ENCODE results near the gene KCNMA1. TPM values are rescaled to one million over a fixed set of nuclear protein-coding genes. Genes with fewer than 3 reads are reported as not detected.

Gene KCNMA1
- total RNA-seq, 2 donors from 2014 or later, result 0.48 to 0.56 TPM

DNA sequence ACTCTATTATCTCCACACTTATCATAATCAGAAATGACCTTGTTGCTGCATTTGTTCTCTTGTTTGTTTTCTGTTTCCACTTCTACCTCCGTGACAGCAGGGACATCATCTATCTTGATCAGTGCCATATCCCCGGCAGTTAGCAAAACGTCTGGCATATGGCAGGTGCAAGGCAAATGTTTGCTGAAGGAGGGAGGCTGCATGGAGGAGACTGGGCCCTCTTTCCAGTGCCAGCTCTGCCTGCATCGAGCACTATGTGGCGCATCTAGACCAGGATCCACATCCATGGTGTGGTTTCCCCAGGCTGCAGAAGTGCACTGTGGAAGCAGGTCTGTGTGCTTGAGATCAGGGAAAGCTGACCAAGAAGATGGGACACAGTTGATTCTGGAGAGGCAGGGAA, 181.2 kb downstream of the KCNMA1 start:
- Mint-ChIP-seq H3K4me3 (no peak overlapping the region), H3K9me3 (no peaks in the 10 kb centered on the region), H3K27ac (no peak overlapping the region), H3K27me3 (peaks cover 22% of the 10 kb centered on the region), H3K36me3 (ENCODE audit: low read depth) (no peaks in the 10 kb centered on the region), H3K4me1 (no peaks in the 10 kb centered on the region)
- ATAC-seq (replicated peaks), result no peak

GRCh38 chr10:77455561-77455960, 182.0 kb downstream of the KCNMA1 start:
- Mint-ChIP-seq H3K9me3 (no peaks in the 10 kb centered on the region), H3K27me3 (peaks cover 27% of the 10 kb centered on the region), H3K4me3 (no peak overlapping the region), H3K27ac (no peak overlapping the region), H3K36me3 (ENCODE audit: low read depth) (no peaks in the 10 kb centered on the region), H3K4me1 (no peaks in the 10 kb centered on the region)
- ATAC-seq (replicated peaks), result no peak

DNA sequence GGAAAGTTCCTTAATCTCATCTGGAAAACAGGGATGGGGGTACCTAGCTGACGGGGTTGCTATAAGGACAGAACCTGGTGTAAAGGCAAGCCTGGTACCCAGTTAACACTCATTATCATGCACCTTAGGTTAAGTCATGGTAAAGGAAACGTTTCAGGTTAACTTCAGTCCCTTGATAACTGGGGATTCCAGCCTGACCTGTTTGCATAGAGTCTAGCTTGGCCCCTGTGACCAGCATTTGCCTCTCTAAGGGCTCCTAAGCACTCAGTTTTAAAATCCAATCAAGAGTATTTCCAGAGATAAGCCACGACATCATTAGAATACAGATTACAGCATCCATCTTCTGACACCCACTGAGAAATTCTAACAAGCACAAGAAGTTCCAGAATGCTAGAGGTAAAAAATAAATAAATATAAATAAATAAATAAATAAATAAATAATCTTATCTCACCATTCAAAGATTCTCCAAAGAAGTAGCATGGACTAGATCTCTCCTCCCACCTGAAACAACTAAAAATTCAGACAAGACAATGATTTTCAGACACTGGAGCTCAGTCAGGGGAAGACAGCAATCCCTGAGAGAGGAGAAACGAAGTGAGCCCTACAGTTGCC, 184.6 kb downstream of the KCNMA1 start:
- Mint-ChIP-seq H3K27me3 (peaks cover 17% of the 10 kb centered on the region), H3K9me3 (no peaks in the 10 kb centered on the region), H3K4me3 (no peak overlapping the region), H3K4me1 (no peaks in the 10 kb centered on the region), H3K36me3 (ENCODE audit: low read depth) (no peaks in the 10 kb centered on the region), H3K27ac (no peak overlapping the region)
- ATAC-seq (replicated peaks), result no peak

DNA sequence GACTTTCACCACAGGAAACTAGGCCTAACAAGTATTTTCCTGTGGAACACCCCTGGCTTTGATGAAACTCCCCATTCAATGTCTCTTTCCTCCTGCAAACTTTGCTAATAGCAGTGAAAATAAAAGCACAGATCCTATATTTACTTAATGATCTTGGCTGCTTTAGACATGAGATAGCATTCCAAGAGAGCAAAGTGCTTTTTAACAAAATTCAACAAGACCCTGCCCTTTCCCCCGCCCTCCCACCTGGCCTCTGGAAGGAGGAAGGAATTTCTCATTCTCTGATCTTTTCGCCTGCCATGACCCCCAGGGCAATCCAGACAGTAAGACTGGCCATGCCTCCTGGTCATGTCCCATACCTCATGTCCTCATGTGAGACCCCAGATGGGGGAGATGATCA, 185.7 kb downstream of the KCNMA1 start:
- Mint-ChIP-seq H3K36me3 (ENCODE audit: low read depth) (no peaks in the 10 kb centered on the region), H3K9me3 (no peaks in the 10 kb centered on the region), H3K4me3 (no peak overlapping the region), H3K4me1 (no peaks in the 10 kb centered on the region), H3K27me3 (peaks cover 13% of the 10 kb centered on the region), H3K27ac (no peak overlapping the region)
- ATAC-seq (replicated peaks), result no peak

GRCh38 chr10:77448226-77448625, 189.4 kb downstream of the KCNMA1 start:
- no peak for ATAC-seq (replicated peaks)
- H3K27ac Mint-ChIP-seq, result no peak overlapping the region
- peaks cover 8% of the 10 kb centered on the region for H3K27me3 Mint-ChIP-seq
- no peaks in the 10 kb centered on the region for H3K36me3 Mint-ChIP-seq (ENCODE audit: low read depth)
- H3K4me1 Mint-ChIP-seq, result no peaks in the 10 kb centered on the region
- no peaks in the 10 kb centered on the region for H3K9me3 Mint-ChIP-seq
- H3K4me3 Mint-ChIP-seq, result no peak overlapping the region

DNA sequence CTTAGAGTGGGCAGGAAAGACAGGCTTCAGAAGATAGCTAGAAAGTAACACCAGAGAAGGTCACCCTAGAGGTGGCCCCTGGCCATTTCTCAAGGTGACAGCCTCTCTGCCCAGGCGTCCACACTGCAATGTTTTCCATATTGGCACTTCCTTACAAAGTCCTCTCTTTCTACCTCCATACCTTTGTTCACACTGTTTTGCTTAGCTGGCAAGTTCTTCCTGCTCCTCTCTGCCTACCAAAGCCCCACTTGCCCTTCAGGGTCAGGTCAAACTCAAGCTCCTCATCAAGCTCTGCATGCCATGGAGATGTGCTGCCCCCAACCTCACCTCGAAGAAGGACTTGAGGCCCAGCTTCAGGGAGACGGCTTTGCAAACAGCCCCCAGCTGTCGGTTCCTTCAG, 190.9 kb downstream of the KCNMA1 start:
- no peak for ATAC-seq (replicated peaks)
- Mint-ChIP-seq H3K27ac (no peak overlapping the region), H3K36me3 (ENCODE audit: low read depth) (no peaks in the 10 kb centered on the region), H3K27me3 (peaks cover 8% of the 10 kb centered on the region), H3K4me1 (no peaks in the 10 kb centered on the region), H3K4me3 (no peak overlapping the region), H3K9me3 (no peaks in the 10 kb centered on the region)

GRCh38 chr10:77445547-77445946, 192.1 kb downstream of the KCNMA1 start:
- peaks cover 3% of the 10 kb centered on the region for H3K27me3 Mint-ChIP-seq
- H3K4me1 Mint-ChIP-seq, result no peaks in the 10 kb centered on the region
- no peak overlapping the region for H3K4me3 Mint-ChIP-seq
- H3K27ac Mint-ChIP-seq, result no peak overlapping the region
- ATAC-seq (replicated peaks), result no peak
- H3K36me3 Mint-ChIP-seq (ENCODE audit: low read depth), result no peaks in the 10 kb centered on the region
- no peaks in the 10 kb centered on the region for H3K9me3 Mint-ChIP-seq

GRCh38 chr10:77444041-77444440, 193.6 kb downstream of the KCNMA1 start:
- Mint-ChIP-seq H3K36me3 (ENCODE audit: low read depth) (no peaks in the 10 kb centered on the region), H3K4me3 (no peak overlapping the region), H3K4me1 (no peaks in the 10 kb centered on the region), H3K9me3 (no peaks in the 10 kb centered on the region), H3K27me3 (peaks cover 3% of the 10 kb centered on the region), H3K27ac (no peak overlapping the region)
- no peak for ATAC-seq (replicated peaks)

DNA sequence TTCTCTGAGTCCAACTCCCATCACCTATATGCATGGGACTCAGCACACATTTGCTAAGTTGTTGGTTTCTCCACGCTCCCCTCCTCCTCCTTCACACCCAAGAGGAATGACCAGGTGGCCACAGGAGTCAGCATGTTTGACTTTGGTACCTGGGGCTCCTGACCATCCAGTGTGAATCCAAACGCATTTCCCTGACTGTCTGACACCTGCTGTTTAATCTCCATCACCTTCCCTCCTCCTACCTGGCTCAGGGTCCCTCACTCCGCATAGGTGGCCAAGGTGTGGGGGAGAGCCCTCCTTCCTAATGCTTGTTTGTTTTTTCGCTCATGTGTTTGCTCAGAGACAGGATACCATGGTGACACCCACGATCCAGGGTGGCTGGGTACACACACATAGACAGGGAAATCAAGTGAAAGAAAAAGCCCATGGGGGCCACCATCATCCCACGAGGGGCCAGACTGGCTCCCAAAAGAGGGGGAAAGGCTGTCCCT, 194.9 kb downstream of the KCNMA1 start:
- Mint-ChIP-seq H3K9me3 (no peaks in the 10 kb centered on the region), H3K4me3 (no peak overlapping the region), H3K27me3 (peaks cover 3% of the 10 kb centered on the region), H3K36me3 (ENCODE audit: low read depth) (no peaks in the 10 kb centered on the region), H3K4me1 (no peaks in the 10 kb centered on the region), H3K27ac (no peak overlapping the region)
- ATAC-seq (replicated peaks), result no peak

- Mint-ChIP-seq H3K36me3 (ENCODE audit: low read depth) (no peaks in the 10 kb centered on the region), H3K9me3 (no peaks in the 10 kb centered on the region), H3K4me3 (no peak overlapping the region), H3K27me3 (peaks cover 6% of the 10 kb centered on the region), H3K27ac (no peak overlapping the region), H3K4me1 (no peaks in the 10 kb centered on the region)
- no peak for ATAC-seq (replicated peaks)
These were observed 196.0 kb downstream of the KCNMA1 start for GRCh38 chr10:77441353-77442166.

- Mint-ChIP-seq H3K27ac (no peak overlapping the region), H3K36me3 (ENCODE audit: low read depth) (no peaks in the 10 kb centered on the region), H3K27me3 (peaks cover 6% of the 10 kb centered on the region), H3K4me1 (no peaks in the 10 kb centered on the region), H3K4me3 (no peak overlapping the region), H3K9me3 (no peaks in the 10 kb centered on the region)
- ATAC-seq (replicated peaks), result no peak
These were observed 201.2 kb downstream of the KCNMA1 start for GRCh38 chr10:77436257-77436975.

DNA sequence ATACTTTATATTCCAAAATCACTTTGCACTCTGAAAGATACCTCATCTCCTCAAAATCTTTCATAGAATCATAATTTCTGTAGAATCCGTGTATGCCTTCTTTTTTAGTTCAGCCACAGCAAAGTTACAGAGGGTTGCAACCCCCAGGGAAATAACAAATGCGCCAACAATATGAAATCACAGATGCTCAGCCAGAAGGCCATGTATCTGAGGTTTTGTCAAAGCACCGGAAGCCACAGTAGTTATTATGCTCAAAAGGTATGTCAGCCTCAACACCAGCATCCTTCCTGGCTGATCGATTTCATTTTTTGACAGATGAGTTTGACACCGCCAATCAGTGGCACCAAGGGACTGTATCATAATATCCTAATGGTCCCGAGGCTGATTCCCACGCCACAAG, 204.1 kb downstream of the KCNMA1 start:
- no peaks in the 10 kb centered on the region for H3K4me1 Mint-ChIP-seq
- no peak overlapping the region for H3K27ac Mint-ChIP-seq
- no peaks in the 10 kb centered on the region for H3K36me3 Mint-ChIP-seq (ENCODE audit: low read depth)
- no peak for ATAC-seq (replicated peaks)
- peaks cover 6% of the 10 kb centered on the region for H3K27me3 Mint-ChIP-seq
- no peak overlapping the region for H3K4me3 Mint-ChIP-seq
- H3K9me3 Mint-ChIP-seq, result no peaks in the 10 kb centered on the region

- H3K27me3 Mint-ChIP-seq, result peaks cover 12% of the 10 kb centered on the region
- no peak overlapping the region for H3K4me3 Mint-ChIP-seq
- H3K27ac Mint-ChIP-seq, result no peak overlapping the region
- no peaks in the 10 kb centered on the region for H3K36me3 Mint-ChIP-seq (ENCODE audit: low read depth)
- no peaks in the 10 kb centered on the region for H3K9me3 Mint-ChIP-seq
- no peak for ATAC-seq (replicated peaks)
- H3K4me1 Mint-ChIP-seq, result no peaks in the 10 kb centered on the region
These were observed 205.4 kb downstream of the KCNMA1 start for GRCh38 chr10:77431980-77432797.

DNA sequence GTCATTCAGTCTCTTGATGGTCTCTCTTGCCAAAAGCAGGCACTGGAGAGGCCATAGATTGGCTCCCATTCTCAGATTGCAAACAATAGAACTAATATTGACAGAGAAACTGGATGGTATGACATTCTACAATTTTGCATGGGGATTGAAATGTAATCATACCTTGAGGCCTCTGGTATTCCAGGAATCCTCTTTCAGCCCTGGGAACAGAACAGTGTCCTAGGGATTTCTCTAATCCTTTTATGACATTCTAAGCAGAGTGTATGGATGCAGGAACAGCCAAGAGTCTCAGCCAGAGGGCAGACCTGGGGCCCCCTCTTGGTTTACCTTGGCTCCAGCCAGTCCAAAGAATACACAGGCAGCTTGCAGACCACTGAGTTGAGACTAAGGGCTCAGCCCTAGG, 206.4 kb downstream of the KCNMA1 start:
- H3K4me1 Mint-ChIP-seq, result no peaks in the 10 kb centered on the region

More for the DNA sequence above, 206.4 kb downstream of the KCNMA1 start:
- Mint-ChIP-seq H3K9me3 (no peaks in the 10 kb centered on the region), H3K27me3 (peaks cover 10% of the 10 kb centered on the region), H3K36me3 (ENCODE audit: low read depth) (no peaks in the 10 kb centered on the region), H3K4me3 (no peak overlapping the region), H3K27ac (no peak overlapping the region)
- ATAC-seq (replicated peaks), result no peak

Data from activated T-helper 17 cell treated with anti-CD3 and anti-CD28 coated beads, Interleukin-2, amount 50 U/mL, for 72 hours (primary cell).